Measurements from ENCODE around the gene KCNA3.

KCNA3 gene

GRCh38 chr1:110638058-110638457 lies 36.7 kb downstream of the KCNA3 start:
- no peak for DNase-seq (ENCODE audit: low spot score)

- no peak for DNase-seq (ENCODE audit: low spot score)
These were observed 37.3 kb downstream of the KCNA3 start for GRCh38 chr1:110637475-110637874.

GRCh38 chr1:110636149-110636935 lies 38.4 kb downstream of the KCNA3 start:
- no peak for DNase-seq (ENCODE audit: low spot score)

DNA sequence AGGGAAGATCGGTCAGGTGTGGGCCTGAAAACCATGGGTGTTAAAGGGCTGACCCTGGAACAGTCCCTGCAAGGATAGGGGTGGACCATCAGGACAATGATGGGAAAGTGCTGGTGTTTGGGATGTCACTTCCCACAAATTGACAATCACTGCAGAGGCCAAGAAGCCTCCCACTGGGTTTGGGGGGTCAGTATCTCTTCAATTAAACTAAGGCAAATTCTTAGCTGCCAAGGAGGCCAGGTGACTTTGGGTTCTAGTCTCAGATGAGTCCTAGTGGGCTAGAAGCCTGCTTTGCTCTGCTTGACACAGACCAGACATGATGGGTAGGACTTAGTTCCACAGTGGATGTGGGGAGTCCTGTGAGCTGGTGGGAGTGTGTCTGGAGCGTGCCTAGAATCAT lies 39.3 kb downstream of the KCNA3 start:
- no peak for DNase-seq (ENCODE audit: low spot score)

DNA sequence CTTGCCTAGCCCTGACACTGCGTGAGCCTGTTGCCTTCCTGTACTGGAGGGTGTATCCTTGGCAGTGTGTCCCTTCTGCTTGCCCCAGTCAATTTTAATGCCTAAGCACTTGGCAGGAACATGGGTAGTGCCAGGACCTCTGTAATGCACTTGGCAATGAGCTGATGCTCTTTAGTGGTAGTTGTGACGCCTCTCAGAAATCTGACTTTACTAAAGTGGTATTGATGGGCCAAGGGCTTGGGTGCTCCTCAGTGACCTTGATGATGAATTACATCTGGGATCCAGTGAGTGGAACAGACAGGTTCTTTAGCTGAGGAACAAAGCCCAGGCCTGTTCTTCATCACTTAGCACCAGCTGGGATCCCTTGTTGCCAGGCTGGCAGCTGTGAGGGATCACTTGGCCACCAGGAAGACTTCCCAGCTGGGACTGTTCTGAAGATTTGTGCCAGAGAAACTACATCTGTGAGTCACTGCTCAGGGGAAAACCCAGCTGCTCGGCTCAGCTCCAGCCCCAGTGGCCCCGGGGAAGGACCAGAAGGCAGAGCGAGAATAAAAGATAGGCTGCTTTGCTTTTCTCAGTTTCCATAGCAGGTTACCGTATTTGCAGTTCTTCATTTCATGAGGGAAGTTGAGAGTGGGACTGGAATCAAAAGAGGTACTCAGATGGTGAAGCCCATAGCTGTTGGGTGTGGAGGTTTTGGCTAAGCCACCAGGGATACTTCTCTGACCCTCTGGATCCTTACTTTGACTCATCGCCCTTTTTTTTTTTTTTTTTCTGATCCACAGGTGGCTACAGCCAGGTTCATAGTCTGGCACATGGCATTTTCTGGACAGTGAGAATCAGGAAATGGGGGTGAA lies 40.1 kb downstream of the KCNA3 start:
- no peak for DNase-seq (ENCODE audit: low spot score)

DNA sequence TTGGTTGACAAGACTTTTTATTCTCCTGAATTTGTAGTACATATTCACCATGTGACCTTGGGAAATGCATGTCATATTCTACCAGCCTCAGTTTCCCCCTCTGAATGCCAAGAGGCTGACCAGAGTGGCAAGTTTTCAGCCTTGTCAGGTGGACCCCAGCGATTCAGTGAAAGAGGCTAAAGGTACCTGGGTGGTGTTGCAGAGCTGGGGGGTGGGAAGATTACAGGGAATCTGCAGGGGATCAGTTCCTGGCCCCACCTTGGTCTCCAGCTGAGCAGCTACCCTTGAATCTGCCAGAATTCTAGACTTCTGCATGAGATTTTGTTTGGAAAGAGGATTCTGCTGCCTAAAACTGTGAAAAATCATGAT lies 40.7 kb downstream of the KCNA3 start:
- DNase-seq (ENCODE audit: low spot score) = no peak

DNA sequence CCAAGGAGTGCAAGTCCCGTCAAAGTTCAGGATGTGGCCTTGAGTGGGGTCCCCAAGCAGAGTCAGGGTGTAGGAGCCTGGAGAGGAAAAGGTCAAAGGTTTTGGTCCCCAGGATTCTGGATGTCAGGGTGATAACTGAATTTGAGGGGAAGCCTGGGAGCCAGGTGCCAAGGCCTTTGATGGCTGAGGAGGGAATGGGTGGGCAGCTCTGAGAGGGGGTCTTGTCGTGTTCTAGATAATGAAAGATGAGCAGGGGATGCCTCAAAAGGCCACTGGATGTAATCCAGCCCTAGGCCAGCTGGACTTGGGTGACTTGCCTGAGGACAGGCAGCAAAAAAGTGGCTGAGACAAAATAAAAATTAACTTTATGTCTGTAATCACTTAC lies 41.1 kb downstream of the KCNA3 start:
- DNase-seq (ENCODE audit: low spot score) = no peak

DNA sequence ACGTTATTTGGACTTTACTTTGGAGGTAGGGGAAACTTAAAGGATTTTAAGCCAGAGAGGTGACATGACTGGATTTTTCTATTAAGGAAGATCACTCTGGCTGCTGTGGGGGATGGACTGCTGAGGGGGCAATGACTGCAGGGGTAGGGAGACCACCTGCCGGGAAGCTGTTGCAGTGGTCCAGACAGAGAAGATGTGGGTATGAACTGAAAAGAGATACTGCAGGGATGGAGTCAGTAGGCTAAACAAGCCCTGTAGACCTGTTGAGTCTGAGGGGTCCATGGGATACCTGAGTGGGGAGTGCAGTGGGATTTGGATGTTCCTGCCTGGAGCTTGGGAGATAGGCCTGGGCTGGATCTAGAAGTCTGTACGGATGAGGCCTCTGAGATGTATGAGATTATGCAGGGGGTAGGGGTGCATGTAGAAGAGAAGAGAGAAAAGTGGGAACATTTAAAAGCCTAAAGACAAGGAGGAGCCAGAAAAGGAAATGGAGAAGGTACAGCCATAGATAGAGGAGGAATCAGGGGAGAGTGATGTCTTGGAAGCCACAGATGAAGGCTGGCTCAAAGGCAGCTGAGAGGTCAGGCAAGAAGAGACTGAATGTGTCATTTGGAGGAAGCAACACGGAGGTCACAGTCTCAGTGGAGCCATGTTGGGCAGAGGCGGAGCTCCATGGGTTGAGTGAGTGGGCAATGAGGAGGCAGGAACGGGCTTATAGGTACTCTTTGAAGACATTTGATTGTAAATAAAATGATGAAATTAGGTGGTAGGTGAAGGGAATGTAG lies 42.7 kb downstream of the KCNA3 start:
- no peak for DNase-seq (ENCODE audit: low spot score)

DNA sequence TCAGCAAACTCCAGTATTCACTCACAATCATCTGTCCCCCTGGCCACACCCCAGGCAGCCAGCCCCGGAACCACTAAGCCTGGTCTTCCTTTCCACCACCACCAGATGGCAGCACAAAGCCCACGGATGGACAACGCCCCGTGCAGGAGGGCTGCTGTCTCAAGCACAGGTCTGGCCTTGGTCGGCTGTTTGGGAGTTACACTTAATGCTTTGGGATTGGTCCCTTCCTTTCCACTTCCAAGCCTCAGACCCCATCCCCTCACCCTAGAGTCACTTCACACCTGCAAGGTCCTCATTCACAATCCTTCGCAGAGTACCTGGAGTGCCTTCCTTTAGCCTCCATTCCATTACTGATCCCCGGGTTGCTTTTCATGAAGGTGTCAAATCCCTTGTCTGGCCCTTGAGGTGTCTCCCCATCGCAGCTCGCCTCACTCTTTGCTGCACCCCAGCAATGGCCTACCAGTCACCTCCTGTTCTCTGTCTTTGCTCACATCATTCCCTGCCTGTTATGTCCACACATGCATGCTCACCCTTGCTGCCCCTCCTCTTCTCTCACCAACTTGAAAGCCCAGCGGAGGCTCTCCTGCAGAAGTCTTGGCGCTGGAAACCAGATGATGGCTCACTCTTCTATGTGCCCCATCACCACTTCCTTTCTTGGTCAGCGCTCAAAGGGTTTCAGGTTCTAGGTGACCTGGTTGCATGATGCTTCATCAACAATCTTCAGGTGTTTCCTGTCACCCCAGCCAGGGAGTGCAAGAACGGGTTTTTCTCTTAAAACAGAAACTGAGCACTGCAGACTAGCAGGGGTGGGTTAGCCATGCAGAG lies 43.7 kb downstream of the KCNA3 start:
- peak; percentile 84 for DNase-seq (ENCODE audit: low spot score)

- no peak for DNase-seq (ENCODE audit: low spot score)
These were observed 46.2 kb downstream of the KCNA3 start for GRCh38 chr1:110628323-110629105.

DNA sequence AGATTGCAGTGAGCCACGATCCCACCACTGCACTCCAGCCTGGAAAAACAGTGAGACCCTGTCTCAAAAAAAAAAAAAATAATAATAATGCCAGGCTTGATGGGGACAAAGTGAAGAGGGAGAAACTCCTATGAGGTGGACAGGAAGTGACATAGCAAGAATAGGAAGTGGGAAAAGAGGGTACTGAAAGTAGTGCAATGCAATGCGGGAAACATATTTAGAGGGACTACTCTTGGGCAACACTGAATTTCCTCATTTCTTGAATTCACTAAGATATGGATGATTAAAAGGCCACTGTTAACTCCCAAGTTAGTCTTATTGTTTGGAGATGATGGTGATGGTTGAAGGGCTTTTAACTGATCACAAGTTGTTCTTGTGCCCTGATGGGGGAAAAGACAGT lies 47.0 kb downstream of the KCNA3 start:
- no peak for DNase-seq (ENCODE audit: low spot score)

GRCh38 chr1:110626889-110627288 lies 47.9 kb downstream of the KCNA3 start:
- DNase-seq (ENCODE audit: low spot score) = no peak

All from ecto neural progenitor cell (in vitro differentiated cells).